Activated T-cell treated with anti-CD3 and anti-CD28 coated beads, Interleukin-2, amount 50 U/mL, for 1 hour (primary cell): Measurements from ENCODE around the gene ZBTB12.
"Not testable (repeated sequence)": the region's sequence is repeated elsewhere in the genome, so short reads cannot be mapped to it uniquely, and the experiment has no call there.

Source experiments
- DNase-seq: peaks from one replicate; pipeline ENCODE4 v3.0.0-alpha.2; 2020

ZBTB12 gene

GRCh38 chr6:31920811-31921210 lies 18.9 kb upstream of the ZBTB12 start:
- DNase-seq, result no peak

- DNase-seq, result no peak
These were observed 17.9 kb upstream of the ZBTB12 start for GRCh38 chr6:31919624-31920303.

- no peak for DNase-seq
These were observed 16.3 kb upstream of the ZBTB12 start for GRCh38 chr6:31918069-31918720.

GRCh38 chr6:31915756-31916155 lies 13.9 kb upstream of the ZBTB12 start:
- no peak for DNase-seq

GRCh38 chr6:31915351-31915750 lies 13.5 kb upstream of the ZBTB12 start:
- DNase-seq, result no peak

- DNase-seq, result no peak
These were observed 10.1 kb upstream of the ZBTB12 start for GRCh38 chr6:31911826-31912585.

- not testable (repeated sequence) for DNase-seq
These were observed 7.4 kb upstream of the ZBTB12 start for GRCh38 chr6:31909298-31909697.

- no peak for DNase-seq
These were observed 6.9 kb upstream of the ZBTB12 start for GRCh38 chr6:31908791-31909190.

- DNase-seq, result not testable (repeated sequence)
These were observed 6.4 kb upstream of the ZBTB12 start for GRCh38 chr6:31908255-31908654.

- no peak for DNase-seq
These were observed 5.4 kb upstream of the ZBTB12 start for GRCh38 chr6:31907158-31907813.

GRCh38 chr6:31906727-31907126 lies 4.8 kb upstream of the ZBTB12 start:
- not testable (repeated sequence) for DNase-seq

GRCh38 chr6:31906122-31906521 lies 4.2 kb upstream of the ZBTB12 start:
- no peak for DNase-seq

GRCh38 chr6:31905041-31905440 lies 3.2 kb upstream of the ZBTB12 start:
- no peak for DNase-seq

- no peak for DNase-seq
These were observed 2.1 kb upstream of the ZBTB12 start for GRCh38 chr6:31903957-31904356.

GRCh38 chr6:31901415-31901952 lies 402 bp downstream of the ZBTB12 start:
- DNase-seq, result no peak

GRCh38 chr6:31900917-31901414 lies 920 bp downstream of the ZBTB12 start:
- no peak for DNase-seq

- DNase-seq, result no peak
These were observed 1.8 kb downstream of the ZBTB12 start for GRCh38 chr6:31899882-31900722.

- no peak for DNase-seq
These were observed 2.7 kb downstream of the ZBTB12 start for GRCh38 chr6:31899215-31899614.

- no peak for DNase-seq
These were observed 3.4 kb downstream of the ZBTB12 start for GRCh38 chr6:31898383-31899011.

GRCh38 chr6:31897612-31898382 lies 4.1 kb downstream of the ZBTB12 start, which contains the start of gene EHMT2:
Gene EHMT2, minus strand, starts transcription at chr6:31897698. Its CDS starts 21 bp downstream, at chr6:31897677.
- DNase-seq, result peak; percentile 83
